Skeletal muscle satellite cell (primary cell): Measurements from ENCODE around the gene NEURL3.
A peak's percentile ranks its signal among the peaks of the same experiment; 100 is the strongest.
"Not testable (repeated sequence)": the region's sequence is repeated elsewhere in the genome, so short reads cannot be mapped to it uniquely, and the experiment has no call there.

Source experiments
- H3K27me3 ChIP-seq: 2 replicates; pipeline ENCODE4 v1.7.0; 2013; ENCODE audit warnings: low read length; ENCODE audit not compliant: control insufficient read depth, insufficient read depth
- H3K36me3 ChIP-seq: 2 replicates; pipeline ENCODE4 v1.7.0; 2013; ENCODE audit warnings: mild to moderate bottlenecking, control low read depth, low read length; ENCODE audit not compliant: insufficient read depth
- H3K4me1 ChIP-seq: 2 replicates; pipeline ENCODE4 v1.7.0; 2013; ENCODE audit warnings: low read length; ENCODE audit not compliant: control insufficient read depth, insufficient read depth
- H3K4me2 ChIP-seq: 2 replicates; pipeline ENCODE4 v1.7.0; 2013; ENCODE audit warnings: mild to moderate bottlenecking, low read length
- H3K4me3 ChIP-seq: 2 replicates; pipeline ENCODE4 v1.7.0; 2013; ENCODE audit warnings: low read length
- H3K9ac ChIP-seq: 2 replicates; pipeline ENCODE4 v1.7.0; 2013; ENCODE audit warnings: mild to moderate bottlenecking, low read depth, low read length, moderate library complexity
- H3K9me3 ChIP-seq: replicated peaks from 2 replicates; pipeline ENCODE4 v1.7.0; 2013; ENCODE audit warnings: mild to moderate bottlenecking, control low read depth, low read length

Gene NEURL3

DNA sequence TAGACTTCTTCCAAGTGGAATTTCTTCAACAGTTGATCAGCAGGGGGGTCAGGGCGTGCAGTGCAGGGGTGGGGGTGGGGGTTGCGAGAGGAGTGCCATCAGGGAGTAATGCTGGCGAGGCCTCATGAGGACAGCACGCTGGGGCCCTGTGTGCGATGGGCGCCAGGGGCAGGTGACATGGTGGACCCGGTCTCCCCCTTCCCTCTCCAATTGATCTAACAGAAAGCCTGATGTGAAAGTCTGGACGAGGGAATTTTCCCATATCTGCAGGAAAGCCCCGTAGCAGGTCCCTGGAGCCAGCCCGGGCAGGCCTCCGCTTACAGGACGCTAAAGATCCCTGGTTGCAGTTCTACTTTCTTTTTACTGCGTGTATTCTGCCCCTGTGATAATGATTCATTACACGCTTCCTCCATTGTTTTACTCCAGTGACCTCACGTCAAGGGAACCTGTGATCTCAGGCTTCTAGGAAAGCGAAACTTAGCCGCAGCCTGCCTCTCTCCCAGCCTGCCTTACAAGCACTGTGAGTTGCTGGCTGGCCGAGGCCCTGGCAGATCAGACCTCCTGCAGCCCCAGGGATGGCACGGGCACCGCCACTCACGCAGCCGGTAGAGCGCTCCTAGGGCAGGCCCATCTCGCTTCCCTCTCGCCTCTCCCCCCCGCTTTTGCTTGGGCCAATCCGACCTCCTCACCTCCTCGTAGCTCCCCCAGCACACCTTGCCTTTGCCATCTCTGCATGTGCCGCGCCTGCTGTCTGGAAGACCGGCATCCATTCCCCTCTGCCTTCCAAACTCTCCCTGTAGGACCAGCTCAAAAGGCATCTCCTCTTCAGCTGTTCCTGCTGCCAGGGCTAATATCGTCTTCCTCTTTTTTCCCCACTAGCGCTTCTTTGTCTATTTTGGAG, 19.2 kb downstream of the NEURL3 start:
- no peaks in the 10 kb centered on the region for H3K27me3 ChIP-seq
- no peaks in the 10 kb centered on the region for H3K9me3 ChIP-seq
- peak overlapping the region; percentile 74 for H3K4me3 ChIP-seq
- H3K4me1 ChIP-seq = peaks cover 5% of the 10 kb centered on the region
- peak overlapping the region; percentile 95 for H3K4me2 ChIP-seq
- peak overlapping the region; percentile 60 for H3K9ac ChIP-seq
- H3K36me3 ChIP-seq = no peaks in the 10 kb centered on the region

DNA sequence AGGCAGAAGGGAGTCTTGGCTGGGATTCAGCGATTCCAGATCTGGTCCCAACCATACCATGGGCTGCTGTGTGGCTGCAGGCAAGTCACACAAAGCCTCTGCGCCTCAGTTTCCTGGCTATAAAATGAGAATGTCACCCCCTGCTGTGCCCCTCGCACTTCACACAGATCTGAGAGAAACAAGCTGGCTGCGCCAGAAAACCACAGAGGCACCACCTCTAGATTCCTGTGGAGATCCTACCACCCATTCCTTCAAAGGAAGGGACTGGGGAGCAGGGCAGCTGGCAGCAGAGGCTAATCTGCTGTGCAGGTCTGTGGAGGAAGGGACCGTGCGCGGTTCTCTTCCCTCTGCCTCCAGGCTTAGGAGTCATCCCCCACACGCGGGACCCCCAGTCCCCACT, 19.8 kb downstream of the NEURL3 start:
- Histone ChIP-seq H3K9ac (no peak overlapping the region), H3K9me3 (no peaks in the 10 kb centered on the region), H3K36me3 (no peaks in the 10 kb centered on the region), H3K27me3 (no peaks in the 10 kb centered on the region), H3K4me3 (no peak overlapping the region), H3K4me2 (peak overlapping the region; percentile 95), H3K4me1 (peaks cover 5% of the 10 kb centered on the region)

DNA sequence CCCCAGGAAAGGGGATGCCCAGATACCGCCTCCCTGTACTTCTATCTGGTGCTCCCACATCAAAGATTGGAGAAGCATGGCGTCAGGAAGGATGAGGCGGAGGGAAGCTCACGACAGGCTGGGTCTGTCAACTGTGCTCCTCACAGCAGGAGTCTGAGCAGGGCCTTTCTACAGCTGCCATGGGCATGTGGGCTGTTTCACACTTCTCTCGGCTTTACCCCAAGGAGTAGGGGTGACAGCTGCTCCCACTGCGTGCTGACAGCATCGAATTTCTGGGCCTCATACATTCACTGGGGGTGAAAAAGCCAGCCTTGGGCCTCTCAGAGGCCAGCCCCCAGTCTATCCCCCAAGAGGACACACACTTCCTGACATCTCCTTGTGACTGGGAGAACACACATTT, 21.1 kb downstream of the NEURL3 start:
- Histone ChIP-seq H3K4me2 (no peak overlapping the region), H3K36me3 (no peaks in the 10 kb centered on the region), H3K4me1 (peaks cover 5% of the 10 kb centered on the region), H3K27me3 (peaks cover 2% of the 10 kb centered on the region), H3K9ac (no peak overlapping the region), H3K9me3 (no peaks in the 10 kb centered on the region), H3K4me3 (no peak overlapping the region)

DNA sequence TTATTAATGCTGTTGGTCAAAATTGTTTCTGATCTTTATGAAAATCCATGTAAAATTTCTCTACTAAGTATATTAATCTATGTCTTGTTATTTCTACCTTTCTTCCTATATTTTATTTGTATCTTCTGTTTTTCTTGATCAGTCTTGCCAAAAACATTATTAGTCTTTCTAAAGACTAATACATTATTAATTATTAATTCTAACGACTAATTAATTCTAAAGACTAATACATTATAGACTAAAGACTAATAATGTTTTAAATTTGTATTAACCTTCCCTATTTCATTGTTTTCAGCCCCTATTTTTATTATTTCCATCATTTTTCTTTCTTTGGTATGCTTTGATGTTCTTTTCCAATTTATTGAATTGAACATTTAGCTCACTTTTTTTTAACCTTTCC, 27.7 kb downstream of the NEURL3 start:
- H3K4me3 ChIP-seq = no peak overlapping the region
- H3K9ac ChIP-seq = no peak overlapping the region
- H3K36me3 ChIP-seq = no peaks in the 10 kb centered on the region
- peaks cover 35% of the 10 kb centered on the region for H3K27me3 ChIP-seq
- no peaks in the 10 kb centered on the region for H3K4me1 ChIP-seq
- H3K4me2 ChIP-seq = no peak overlapping the region
- H3K9me3 ChIP-seq = no peaks in the 10 kb centered on the region

DNA sequence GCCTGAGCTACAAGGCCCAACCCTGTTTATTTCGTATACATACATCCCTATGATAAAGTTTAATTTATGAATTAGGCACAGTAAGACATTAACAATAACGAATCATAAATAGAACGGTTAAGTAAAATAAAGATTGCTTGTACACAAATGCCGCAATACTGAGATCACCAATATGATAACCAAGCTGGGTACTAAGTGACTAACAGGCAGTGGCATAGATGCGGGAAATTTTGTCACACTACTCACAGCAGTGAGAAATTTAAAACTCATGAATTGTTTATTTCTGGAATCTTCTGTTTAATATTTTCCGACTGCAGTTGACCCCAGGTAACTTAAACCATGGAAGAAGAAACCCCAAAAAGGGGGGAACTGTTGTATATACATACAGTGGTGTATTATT, 33.4 kb downstream of the NEURL3 start:
- Histone ChIP-seq H3K27me3 (peaks cover 40% of the 10 kb centered on the region), H3K36me3 (no peaks in the 10 kb centered on the region), H3K4me1 (no peaks in the 10 kb centered on the region), H3K4me3 (no peak overlapping the region), H3K9me3 (no peaks in the 10 kb centered on the region), H3K4me2 (no peak overlapping the region), H3K9ac (no peak overlapping the region)

DNA sequence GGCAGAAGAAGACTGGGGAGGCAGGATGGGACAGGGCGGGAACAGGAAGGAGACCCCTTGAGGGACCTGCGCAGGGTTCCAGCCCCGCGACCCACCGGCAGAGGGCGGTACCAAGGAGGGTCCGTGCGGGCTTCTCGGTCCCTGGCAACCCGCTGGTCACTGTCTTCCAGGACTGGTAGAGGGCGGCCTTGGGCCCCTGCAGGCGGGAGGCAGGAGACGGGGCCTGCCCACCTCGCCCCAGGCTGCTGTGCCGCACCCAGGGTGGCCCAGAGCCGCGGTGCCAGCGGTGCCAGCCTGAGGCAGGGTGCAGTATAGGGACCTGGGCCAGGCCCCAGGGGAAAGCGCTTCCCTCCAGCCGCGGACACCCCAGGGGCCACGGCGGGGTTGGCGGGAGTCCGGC, 34.5 kb downstream of the NEURL3 start:
- Histone ChIP-seq H3K4me2 (peak overlapping the region; percentile 13), H3K9me3 (no peaks in the 10 kb centered on the region), H3K4me3 (no peak overlapping the region), H3K27me3 (peaks cover 35% of the 10 kb centered on the region), H3K4me1 (no peaks in the 10 kb centered on the region), H3K9ac (no peak overlapping the region), H3K36me3 (no peaks in the 10 kb centered on the region)

DNA sequence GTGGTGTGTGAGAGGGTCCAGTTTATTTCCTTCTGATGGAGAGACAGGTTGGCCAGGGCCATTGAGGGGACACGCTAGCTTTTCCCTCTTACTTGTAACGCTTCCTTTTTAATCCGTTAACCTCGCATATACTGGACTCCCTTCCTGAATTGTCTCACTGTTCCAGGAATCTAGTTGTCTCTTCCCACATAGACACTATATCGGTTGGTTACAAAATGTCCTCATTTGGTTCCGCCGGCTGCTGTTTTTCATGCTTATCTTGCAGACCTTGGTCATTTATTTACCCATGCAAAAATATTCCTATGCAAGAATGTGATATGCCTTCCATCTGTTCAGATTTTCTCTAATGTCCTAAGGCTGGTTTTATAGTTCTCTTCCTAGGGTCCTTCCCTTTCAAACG, 35.0 kb downstream of the NEURL3 start:
- Histone ChIP-seq H3K27me3 (peaks cover 40% of the 10 kb centered on the region), H3K4me2 (peak overlapping the region; percentile 13), H3K4me3 (no peak overlapping the region), H3K36me3 (no peaks in the 10 kb centered on the region), H3K9me3 (no peaks in the 10 kb centered on the region), H3K4me1 (no peaks in the 10 kb centered on the region), H3K9ac (no peak overlapping the region)

DNA sequence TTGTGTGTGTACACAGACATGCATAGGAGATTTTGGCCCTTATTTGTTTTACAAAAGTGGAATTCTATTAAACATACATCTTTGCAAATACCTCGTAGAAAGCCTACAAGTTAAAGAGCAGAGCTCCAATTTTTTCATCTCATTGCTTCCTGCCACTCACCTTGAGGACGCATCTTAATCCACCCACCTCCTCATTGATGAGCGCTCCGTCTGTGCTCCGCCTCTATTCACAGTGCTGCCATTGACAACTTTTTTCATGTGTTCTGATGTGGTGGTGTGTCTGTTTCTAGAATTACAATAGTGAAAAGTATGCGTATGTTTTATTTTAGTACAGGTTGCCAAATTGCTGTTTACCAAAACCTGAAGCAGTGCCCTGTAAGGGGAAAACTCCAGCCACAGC, 36.3 kb downstream of the NEURL3 start:
- Histone ChIP-seq H3K4me1 (no peaks in the 10 kb centered on the region), H3K9me3 (no peaks in the 10 kb centered on the region), H3K4me2 (no peak overlapping the region), H3K9ac (no peak overlapping the region), H3K27me3 (peaks cover 50% of the 10 kb centered on the region), H3K4me3 (no peak overlapping the region), H3K36me3 (no peaks in the 10 kb centered on the region)

DNA sequence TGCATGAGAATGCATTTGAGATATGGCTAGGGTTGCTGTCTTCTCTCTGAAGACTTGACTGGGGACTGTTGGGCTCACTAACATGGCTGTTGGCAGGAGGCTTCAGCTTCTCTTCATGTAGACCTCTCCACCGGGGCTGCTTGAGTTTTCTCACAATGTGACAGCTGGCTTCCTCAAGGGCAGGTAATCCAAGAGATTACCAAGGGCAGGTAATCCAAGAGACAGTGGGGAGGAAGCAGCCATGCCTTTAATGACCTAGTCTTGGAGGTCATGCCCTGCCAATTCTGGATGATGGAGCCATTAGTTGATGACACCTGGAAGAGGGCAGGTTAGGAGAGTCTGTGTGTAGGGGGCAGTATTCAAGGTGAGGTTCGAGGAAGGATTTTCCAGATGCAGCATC, 40.5 kb downstream of the NEURL3 start:
- H3K36me3 ChIP-seq = no peaks in the 10 kb centered on the region
- H3K4me2 ChIP-seq = no peak overlapping the region
- H3K9ac ChIP-seq = no peak overlapping the region
- no peaks in the 10 kb centered on the region for H3K9me3 ChIP-seq
- no peaks in the 10 kb centered on the region for H3K4me1 ChIP-seq
- no peak overlapping the region for H3K4me3 ChIP-seq
- H3K27me3 ChIP-seq = peaks cover 41% of the 10 kb centered on the region

DNA sequence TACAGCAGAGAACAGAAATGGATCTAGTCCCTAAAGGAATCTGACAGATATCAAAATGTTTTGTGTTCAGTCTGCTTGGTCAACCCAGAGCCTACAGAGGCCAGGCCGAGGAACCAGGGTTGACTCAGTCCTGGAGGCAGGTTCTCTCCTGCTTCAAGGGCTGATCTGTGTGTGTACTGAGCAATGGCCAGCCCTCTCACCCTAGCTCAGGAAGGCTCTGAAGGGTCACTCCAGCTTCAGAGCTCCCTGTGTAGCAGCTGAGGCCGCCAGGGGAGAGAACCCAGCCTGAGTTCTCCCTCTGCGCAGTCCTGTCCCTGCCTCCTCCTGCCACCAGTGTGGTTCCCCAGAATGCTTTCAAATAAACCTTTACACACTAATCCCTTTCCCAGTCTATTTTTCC, 41.1 kb downstream of the NEURL3 start:
- no peaks in the 10 kb centered on the region for H3K4me1 ChIP-seq
- no peak overlapping the region for H3K9ac ChIP-seq
- peaks cover 39% of the 10 kb centered on the region for H3K27me3 ChIP-seq
- no peak overlapping the region for H3K4me2 ChIP-seq
- H3K4me3 ChIP-seq = no peak overlapping the region
- H3K36me3 ChIP-seq = no peaks in the 10 kb centered on the region
- no peaks in the 10 kb centered on the region for H3K9me3 ChIP-seq

DNA sequence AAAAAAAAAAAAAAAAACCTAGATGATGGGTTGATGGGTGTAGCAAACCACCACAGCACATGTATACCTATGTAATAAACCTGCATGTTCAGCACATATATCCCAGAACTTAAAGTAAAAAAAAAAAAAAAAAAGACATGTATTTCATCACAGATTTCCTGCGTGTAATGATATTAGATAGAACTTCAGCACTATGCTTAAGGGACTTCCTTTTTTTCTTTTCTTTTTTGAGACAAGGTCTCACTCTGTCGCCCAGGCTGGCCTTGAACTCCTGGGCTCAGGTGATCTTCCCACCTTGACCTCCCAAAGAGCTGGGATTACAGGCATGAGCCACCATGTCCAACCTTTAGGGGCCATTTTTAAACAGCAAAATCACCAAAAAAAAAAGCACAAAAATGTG, 42.0 kb downstream of the NEURL3 start:
- Histone ChIP-seq H3K9me3 (no peaks in the 10 kb centered on the region), H3K4me3 (no peak overlapping the region), H3K4me2 (no peak overlapping the region), H3K36me3 (no peaks in the 10 kb centered on the region), H3K27me3 (peaks cover 35% of the 10 kb centered on the region), H3K4me1 (no peaks in the 10 kb centered on the region), H3K9ac (no peak overlapping the region)

DNA sequence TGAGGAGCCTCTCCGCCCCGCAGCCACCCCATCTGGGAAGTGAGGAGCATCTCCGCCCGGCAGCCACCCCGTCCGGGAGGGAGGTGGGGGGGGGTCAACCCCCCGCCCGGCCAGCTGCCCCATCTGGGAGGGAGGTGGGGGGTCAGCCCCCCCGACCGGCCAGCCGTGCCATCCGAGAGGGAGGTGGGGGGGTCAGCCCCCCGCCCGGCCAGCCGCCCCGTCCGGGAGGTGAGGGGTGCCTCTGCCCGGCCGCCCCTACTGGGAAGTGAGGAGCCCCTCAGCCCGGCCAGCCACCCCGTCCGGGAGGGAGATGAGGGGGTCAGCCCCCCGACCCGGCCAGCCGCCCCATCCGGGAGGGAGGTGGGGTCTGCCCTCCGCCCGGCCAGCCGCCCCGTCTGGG, 43.5 kb downstream of the NEURL3 start:
- not testable (repeated sequence) for H3K9ac ChIP-seq, H3K9me3 ChIP-seq, H3K4me1 ChIP-seq, H3K4me2 ChIP-seq, H3K4me3 ChIP-seq, H3K36me3 ChIP-seq
- peaks cover 28% of the 10 kb centered on the region for H3K27me3 ChIP-seq
